ENCODE measurements around the gene ATP5ME.

The ATP5ME gene

DNA sequence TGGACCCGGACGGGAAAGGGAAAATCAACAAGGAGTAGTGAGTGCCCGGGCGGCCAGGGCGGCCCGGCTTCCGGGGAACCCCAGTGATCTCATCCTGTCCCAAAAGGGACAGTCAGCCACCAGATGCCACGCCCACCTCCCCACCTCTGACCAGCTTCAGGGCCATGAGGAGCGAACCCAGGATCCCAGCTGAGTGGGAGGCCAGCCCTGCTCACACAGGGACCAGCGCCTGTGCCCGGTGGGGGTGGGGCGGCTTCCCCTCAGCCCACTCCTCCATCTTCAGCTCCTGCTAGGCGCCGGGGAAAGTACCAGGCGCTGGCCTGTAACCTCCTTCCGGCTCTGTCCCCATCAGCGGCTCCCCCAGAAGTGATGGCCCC, 6.5 kb upstream of the ATP5ME start:
- WGBS (ENCODE audit: extremely low coverage, insufficient coverage, insufficient read length), result no CpG with 5 or more reads among the region's 17 CpGs
- peak overlapping the region; percentile 77 for H4K8ac ChIP-seq (ENCODE audit: low read depth, low read length)
- no peaks in the 10 kb centered on the region for H3K27me3 ChIP-seq (ENCODE audit: insufficient read depth, low read length)
- H3K36me3 ChIP-seq (ENCODE audit: control insufficient read depth in 1 of 2, insufficient read depth in 2 of 2, low read length in 2 of 2), result no peaks in the 10 kb centered on the region
- H2BK120ac ChIP-seq (ENCODE audit: insufficient read depth, low read length, poor library complexity), result no peak overlapping the region
- H2BK12ac ChIP-seq (ENCODE audit: low read length), result no peak overlapping the region
- H3K79me1 ChIP-seq (ENCODE audit: low read length), result no peaks in the 10 kb centered on the region
- no peak overlapping the region for H2AFZ ChIP-seq (ENCODE audit: insufficient read depth, low read length, poor library complexity)
- H3K9ac ChIP-seq (ENCODE audit: low read length), result no peak overlapping the region
- peaks cover 2% of the 10 kb centered on the region for H3K9me3 ChIP-seq (ENCODE audit: insufficient read depth, low read depth, low read length)
- H4K12ac ChIP-seq (ENCODE audit: low read depth, low read length), result no peak overlapping the region
- peak overlapping the region; percentile 84 for H3K4me2 ChIP-seq (ENCODE audit: low read length)
- H3K18ac ChIP-seq (ENCODE audit: low read length), result no peak overlapping the region
- H4K91ac ChIP-seq (ENCODE audit: low read depth, low read length), result peak overlapping the region; percentile 36
- peak in 1 of 2 donors; percentile 2 for DNase-seq
- no peak overlapping the region for H3K4ac ChIP-seq (ENCODE audit: low read depth, low read length)
- peaks cover 11 to 17% of the 10 kb centered on the region in 2 experiments for H3K4me1 ChIP-seq (ENCODE audit: control insufficient read depth in 1 of 2, insufficient read depth in 2 of 2, low read length in 2 of 2)
- no peak overlapping the region for H3K27ac ChIP-seq (ENCODE audit: low read depth, low read length)
- H3K4me3 ChIP-seq (ENCODE audit: low read depth, low read length), result no peak overlapping the region
- H3K23ac ChIP-seq (ENCODE audit: low read length), result no peak overlapping the region
- no peak overlapping the region for H3K14ac ChIP-seq (ENCODE audit: low read length)
- H2AK5ac ChIP-seq (ENCODE audit: low read length), result no peak overlapping the region
- no peaks in the 10 kb centered on the region for H3K79me2 ChIP-seq (ENCODE audit: control insufficient read depth, insufficient read depth, low read length, poor library complexity)
- no peak overlapping the region for H2BK5ac ChIP-seq (ENCODE audit: low read depth, low read length, poor library complexity)

DNA sequence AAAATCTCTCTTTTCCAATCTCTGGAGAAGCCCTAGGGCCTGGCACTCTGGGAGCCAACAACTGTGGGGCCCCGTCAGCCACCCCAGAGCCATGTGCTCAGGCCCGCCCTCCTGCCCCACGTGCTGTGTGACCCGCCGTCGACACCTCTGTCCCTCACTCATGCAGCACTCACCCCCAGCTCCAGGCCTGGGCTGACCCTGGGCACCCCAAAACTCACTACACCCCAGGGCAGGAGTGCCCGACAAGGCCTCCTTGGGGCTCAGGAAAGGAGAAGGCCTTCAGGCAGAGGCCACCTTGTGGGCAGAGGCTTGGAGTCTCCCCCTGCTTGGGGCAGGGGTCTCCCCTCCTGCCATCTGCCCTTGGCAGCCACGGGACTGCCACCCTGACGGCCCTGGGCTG, 6.0 kb upstream of the ATP5ME start:
- Histone ChIP-seq H3K9ac (ENCODE audit: low read length) (no peak overlapping the region), H3K79me1 (ENCODE audit: low read length) (no peaks in the 10 kb centered on the region)

DNA sequence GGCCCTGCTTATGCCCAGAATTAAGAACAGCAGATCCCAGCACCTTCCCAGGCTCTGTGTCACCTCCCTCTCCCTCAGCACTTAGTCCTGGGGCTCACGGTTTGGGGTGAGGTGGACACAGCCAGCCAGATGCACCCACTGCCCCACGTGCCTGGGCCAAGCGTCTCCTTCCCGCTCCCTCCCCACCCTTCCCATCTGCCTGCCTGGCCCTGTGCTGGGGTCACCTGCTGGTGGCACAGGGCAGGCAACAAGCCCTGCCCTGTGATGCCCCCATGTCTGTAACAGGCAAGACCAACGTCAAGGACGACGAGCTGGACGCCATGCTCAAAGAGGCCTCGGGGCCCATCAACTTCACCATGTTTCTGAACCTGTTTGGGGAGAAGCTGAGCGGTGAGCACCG, 5.6 kb upstream of the ATP5ME start:
- no peak overlapping the region for H3K27ac ChIP-seq (ENCODE audit: low read depth, low read length)
- no CpG with 5 or more reads among the region's 11 CpGs for WGBS (ENCODE audit: extremely low coverage, insufficient coverage, insufficient read length)
- no peak overlapping the region for H2AK5ac ChIP-seq (ENCODE audit: low read length)
- H3K14ac ChIP-seq (ENCODE audit: low read length), result no peak overlapping the region
- peak in 1 of 2 donors; percentile 18 for DNase-seq
- H3K4me2 ChIP-seq (ENCODE audit: low read length), result no peak overlapping the region
- no peak overlapping the region for H4K12ac ChIP-seq (ENCODE audit: low read depth, low read length)
- H4K8ac ChIP-seq (ENCODE audit: low read depth, low read length), result no peak overlapping the region
- no peak overlapping the region for H3K23ac ChIP-seq (ENCODE audit: low read length)
- no peak overlapping the region for H3K4me3 ChIP-seq (ENCODE audit: low read depth, low read length)
- no peaks in the 10 kb centered on the region for H3K27me3 ChIP-seq (ENCODE audit: insufficient read depth, low read length)
- no peak overlapping the region for H4K91ac ChIP-seq (ENCODE audit: low read depth, low read length)
- H3K9ac ChIP-seq (ENCODE audit: low read length), result no peak overlapping the region
- peaks cover under 1% of the 10 kb centered on the region for H3K9me3 ChIP-seq (ENCODE audit: insufficient read depth, low read depth, low read length)
- no peaks in the 10 kb centered on the region for H3K36me3 ChIP-seq (ENCODE audit: control insufficient read depth in 1 of 2, insufficient read depth in 2 of 2, low read length in 2 of 2)
- no peak overlapping the region for H2BK5ac ChIP-seq (ENCODE audit: low read depth, low read length, poor library complexity)
- H3K4ac ChIP-seq (ENCODE audit: low read depth, low read length), result no peak overlapping the region
- H3K79me1 ChIP-seq (ENCODE audit: low read length), result peaks cover 4% of the 10 kb centered on the region
- no peak overlapping the region for H2AFZ ChIP-seq (ENCODE audit: insufficient read depth, low read length, poor library complexity)
- H2BK120ac ChIP-seq (ENCODE audit: insufficient read depth, low read length, poor library complexity), result no peak overlapping the region
- peaks cover 18 to 25% of the 10 kb centered on the region in 2 experiments for H3K4me1 ChIP-seq (ENCODE audit: control insufficient read depth in 1 of 2, insufficient read depth in 2 of 2, low read length in 2 of 2)
- H3K18ac ChIP-seq (ENCODE audit: low read length), result no peak overlapping the region
- no peak overlapping the region for H2BK12ac ChIP-seq (ENCODE audit: low read length)
- H3K79me2 ChIP-seq (ENCODE audit: control insufficient read depth, insufficient read depth, low read length, poor library complexity), result peaks cover 5% of the 10 kb centered on the region

More for the DNA sequence above, 6.0 kb upstream of the ATP5ME start:
- H3K4ac ChIP-seq (ENCODE audit: low read depth, low read length), result no peak overlapping the region
- no peak overlapping the region for H4K12ac ChIP-seq (ENCODE audit: low read depth, low read length)
- WGBS (ENCODE audit: extremely low coverage, insufficient coverage, insufficient read length), result no CpG with 5 or more reads among the region's 9 CpGs
- no peaks in the 10 kb centered on the region for H3K27me3 ChIP-seq (ENCODE audit: insufficient read depth, low read length)
- no peak overlapping the region for H2BK12ac ChIP-seq (ENCODE audit: low read length)
- H3K4me1 ChIP-seq (ENCODE audit: control insufficient read depth in 1 of 2, insufficient read depth in 2 of 2, low read length in 2 of 2), result peaks cover 15 to 21% of the 10 kb centered on the region in 2 experiments
- H4K8ac ChIP-seq (ENCODE audit: low read depth, low read length), result no peak overlapping the region
- no peak overlapping the region for H3K4me3 ChIP-seq (ENCODE audit: low read depth, low read length)
- H2BK120ac ChIP-seq (ENCODE audit: insufficient read depth, low read length, poor library complexity), result no peak overlapping the region
- no peak overlapping the region for H3K18ac ChIP-seq (ENCODE audit: low read length)
- no peak overlapping the region for H2AFZ ChIP-seq (ENCODE audit: insufficient read depth, low read length, poor library complexity)
- no peak overlapping the region for H4K91ac ChIP-seq (ENCODE audit: low read depth, low read length)
- H3K4me2 ChIP-seq (ENCODE audit: low read length), result no peak overlapping the region
- no peak overlapping the region for H3K23ac ChIP-seq (ENCODE audit: low read length)
- H3K27ac ChIP-seq (ENCODE audit: low read depth, low read length), result no peak overlapping the region
- peak overlapping the region; percentile 15 for H2AK5ac ChIP-seq (ENCODE audit: low read length)
- no peak for DNase-seq
- no peak overlapping the region for H2BK5ac ChIP-seq (ENCODE audit: low read depth, low read length, poor library complexity)
- H3K14ac ChIP-seq (ENCODE audit: low read length), result no peak overlapping the region
- H3K79me2 ChIP-seq (ENCODE audit: control insufficient read depth, insufficient read depth, low read length, poor library complexity), result peaks cover under 1% of the 10 kb centered on the region
- no peaks in the 10 kb centered on the region for H3K36me3 ChIP-seq (ENCODE audit: control insufficient read depth in 1 of 2, insufficient read depth in 2 of 2, low read length in 2 of 2)
- peaks cover 2% of the 10 kb centered on the region for H3K9me3 ChIP-seq (ENCODE audit: insufficient read depth, low read depth, low read length)

DNA sequence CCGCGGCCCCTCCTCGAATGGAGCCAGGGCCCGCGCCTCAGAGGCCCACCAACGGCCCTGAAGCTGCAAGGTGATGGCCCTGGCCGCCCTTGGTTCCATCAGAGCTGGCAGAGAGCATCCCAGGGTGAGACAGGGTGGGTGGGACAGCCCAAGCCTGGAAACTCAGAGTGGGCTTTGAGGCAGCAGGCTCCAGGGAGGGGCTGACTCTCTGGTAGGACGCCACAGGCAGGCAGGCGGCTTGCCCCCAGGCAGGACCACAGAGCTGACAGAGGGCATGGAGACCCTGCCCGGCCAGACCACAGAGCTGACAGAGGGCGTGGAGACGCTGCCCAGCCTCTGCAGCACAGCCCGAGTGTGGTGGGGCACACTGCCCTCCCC, 5.0 kb upstream of the ATP5ME start:
- no peak overlapping the region for H4K12ac ChIP-seq (ENCODE audit: low read depth, low read length)
- no peak overlapping the region for H3K9ac ChIP-seq (ENCODE audit: low read length)

More for the DNA sequence above, 5.0 kb upstream of the ATP5ME start:
- no peak overlapping the region for H3K4me2 ChIP-seq (ENCODE audit: low read length)
- no peak overlapping the region for H4K8ac ChIP-seq (ENCODE audit: low read depth, low read length)
- H3K4ac ChIP-seq (ENCODE audit: low read depth, low read length), result no peak overlapping the region
- no peak overlapping the region for H2BK120ac ChIP-seq (ENCODE audit: insufficient read depth, low read length, poor library complexity)
- peaks cover 8% of the 10 kb centered on the region for H3K79me2 ChIP-seq (ENCODE audit: control insufficient read depth, insufficient read depth, low read length, poor library complexity)
- H2AK5ac ChIP-seq (ENCODE audit: low read length), result no peak overlapping the region
- peaks cover 7% of the 10 kb centered on the region for H3K79me1 ChIP-seq (ENCODE audit: low read length)
- H3K27ac ChIP-seq (ENCODE audit: low read depth, low read length), result no peak overlapping the region
- H3K18ac ChIP-seq (ENCODE audit: low read length), result no peak overlapping the region
- H2AFZ ChIP-seq (ENCODE audit: insufficient read depth, low read length, poor library complexity), result no peak overlapping the region
- no peak overlapping the region for H3K23ac ChIP-seq (ENCODE audit: low read length)
- H3K36me3 ChIP-seq (ENCODE audit: control insufficient read depth in 1 of 2, insufficient read depth in 2 of 2, low read length in 2 of 2), result no peaks in the 10 kb centered on the region
- H3K4me3 ChIP-seq (ENCODE audit: low read depth, low read length), result no peak overlapping the region
- H3K27me3 ChIP-seq (ENCODE audit: insufficient read depth, low read length), result no peaks in the 10 kb centered on the region
- DNase-seq, result no peak
- H2BK12ac ChIP-seq (ENCODE audit: low read length), result no peak overlapping the region
- H3K14ac ChIP-seq (ENCODE audit: low read length), result no peak overlapping the region
- H3K9me3 ChIP-seq (ENCODE audit: insufficient read depth, low read depth, low read length), result no peaks in the 10 kb centered on the region
- H2BK5ac ChIP-seq (ENCODE audit: low read depth, low read length, poor library complexity), result no peak overlapping the region
- H3K4me1 ChIP-seq (ENCODE audit: control insufficient read depth in 1 of 2, insufficient read depth in 2 of 2, low read length in 2 of 2), result peaks cover 18 to 23% of the 10 kb centered on the region in 2 experiments
- no CpG with 5 or more reads among the region's 13 CpGs for WGBS (ENCODE audit: extremely low coverage, insufficient coverage, insufficient read length)
- no peak overlapping the region for H4K91ac ChIP-seq (ENCODE audit: low read depth, low read length)

All from trophoblast cell (in vitro differentiated cells and primary cell).